ENCODE data around the gene GSTA4. TPM values are rescaled to one million over a fixed set of nuclear protein-coding genes. Genes with fewer than 3 reads are reported as not detected.

GSTA4 gene
- total and polyA plus RNA-seq, 7 donors: 4.8 to 20.1 (median 12.8) TPM

GRCh38 chr6:53035549-53036213 lies 40.6 kb upstream of the GSTA4 start:
- no peak overlapping the region for H3K4me3 ChIP-seq
- no peaks in the 10 kb centered on the region for H3K9me3 ChIP-seq
- ATAC-seq (no peak), DNase-seq (no peak)
- no peak for TF ChIP-seq CTCF (IDR thresholded peaks at IDR 0.05)
- no peak overlapping the region for H3K27ac ChIP-seq
- WGBS, 3 donors: 70 to 78% (median 74%) methylated on average over 7 to 8 of the region's 8 CpGs
- no peaks in the 10 kb centered on the region for H3K27me3 ChIP-seq (ENCODE audit: insufficient read depth in 3 of 3, low read length in 2 of 3)
- H3K36me3 ChIP-seq (ENCODE audit: insufficient read depth in 1 of 2, low read depth in 1 of 2): peaks cover 6 to 70% of the 10 kb centered on the region in 2 donors
- intact Hi-C loops (cut with DNase I): loop anchor here in 1 of 2 donors (5.0 kb wide), 1 partner anchor 38 kb away; the partner anchor contains the start of gene GSTA4
- H3K4me1 ChIP-seq: peaks cover 23% of the 10 kb centered on the region

- ATAC-seq: peak in 3 of 4 donors; percentile 20 to 60 (median 48)
- WGBS, 3 donors: 20 to 28% (median 21%) methylated on average over 4 of the region's 4 CpGs
- H3K27ac ChIP-seq: peak overlapping the region; percentile 43
Measured at GRCh38 chr6:53033764-53034163, 38.7 kb upstream of the GSTA4 start.

GRCh38 chr6:53032849-53033248 lies 37.8 kb upstream of the GSTA4 start:
- no peaks in the 10 kb centered on the region for H3K9me3 ChIP-seq
- no peak overlapping the region for H3K4me3 ChIP-seq
- H3K27ac ChIP-seq: peak overlapping the region; percentile 43
- no peak for TF ChIP-seq CTCF (IDR thresholded peaks at IDR 0.05)
- intact Hi-C loops (cut with DNase I): no loop called here
- no peaks in the 10 kb centered on the region for H3K27me3 ChIP-seq (ENCODE audit: insufficient read depth in 3 of 3, low read length in 2 of 3)
- no peak for DNase-seq
- H3K36me3 ChIP-seq (ENCODE audit: insufficient read depth in 1 of 2, low read depth in 1 of 2): peaks cover 11 to 70% of the 10 kb centered on the region in 2 donors
- WGBS, 3 donors: 30 to 38% (median 33%) methylated on average over 4 of the region's 4 CpGs
- peak in 1 of 4 donors; percentile 44 for ATAC-seq
- peaks cover 23% of the 10 kb centered on the region for H3K4me1 ChIP-seq

More at GRCh38 chr6:53033764-53034163, 38.7 kb upstream of the GSTA4 start:
- peaks cover 23% of the 10 kb centered on the region for H3K4me1 ChIP-seq
- no peak overlapping the region for H3K4me3 ChIP-seq
- intact Hi-C loops (cut with DNase I): no loop called here
- no peaks in the 10 kb centered on the region for H3K9me3 ChIP-seq
- no peak for DNase-seq
- TF ChIP-seq CTCF (IDR thresholded peaks at IDR 0.05): no peak
- no peaks in the 10 kb centered on the region for H3K27me3 ChIP-seq (ENCODE audit: insufficient read depth in 3 of 3, low read length in 2 of 3)
- H3K36me3 ChIP-seq (ENCODE audit: insufficient read depth in 1 of 2, low read depth in 1 of 2): peaks cover 7 to 69% of the 10 kb centered on the region in 2 donors

- DNase-seq: no peak
- no peak for ATAC-seq
- H3K9me3 ChIP-seq: no peaks in the 10 kb centered on the region
- WGBS, 3 donors: 93 to 96% (median 95%) methylated on average over 4 of the region's 4 CpGs
- TF ChIP-seq CTCF (IDR thresholded peaks at IDR 0.05): no peak
- H3K27me3 ChIP-seq (ENCODE audit: insufficient read depth in 3 of 3, low read length in 2 of 3): no peaks in the 10 kb centered on the region
- intact Hi-C loops (cut with DNase I): no loop called here
- H3K4me1 ChIP-seq: peaks cover 23% of the 10 kb centered on the region
- H3K27ac ChIP-seq: no peak overlapping the region
- peaks cover 11 to 69% of the 10 kb centered on the region in 2 donors for H3K36me3 ChIP-seq (ENCODE audit: insufficient read depth in 1 of 2, low read depth in 1 of 2)
- H3K4me3 ChIP-seq: no peak overlapping the region
Measured at GRCh38 chr6:53031281-53031680, 36.2 kb upstream of the GSTA4 start.

Measured in psoas muscle (tissue), 8 donors.